ENCODE data around the gene UBE2E2.

- TF ChIP-seq POLR2A (IDR thresholded peaks at IDR 0.05; ENCODE audit: extremely low read depth, insufficient read length) (no peak), CTCF (IDR thresholded peaks at IDR 0.05; ENCODE audit: low read depth, low read length) (no peak), MAX (IDR thresholded peaks at IDR 0.05; ENCODE audit: low read depth, low read length) (no peak)
Measured at GRCh38 chr3:23320586-23321570, 117.8 kb downstream of the UBE2E2 start.
